ENCODE data around the gene PTTG1IP.

Gene PTTG1IP

GRCh38 chr21:44891631-44892031 lies 18.1 kb upstream of the PTTG1IP start:
- intact Hi-C loops (cut with DNase I; ENCODE audit: low total_unique reads) = loop anchor here (2.0 kb wide), 1 partner anchor 41 kb away; no protein-coding TSS in a partner anchor
- H3K27me3 ChIP-seq = peaks cover 0 to 18% of the 10 kb centered on the region in 2 donors
- DNase-seq = no peak

GRCh38 chr21:44890961-44891541 lies 17.6 kb upstream of the PTTG1IP start:
- H3K36me3 ChIP-seq = no peaks in the 10 kb centered on the region
- intact Hi-C loops (cut with DNase I; ENCODE audit: low total_unique reads) = no loop called here
- no peak for DNase-seq
- H3K27me3 ChIP-seq = peaks cover 0 to 23% of the 10 kb centered on the region in 2 donors
- no peaks in the 10 kb centered on the region for H3K9me3 ChIP-seq
- no peak overlapping the region for H3K4me3 ChIP-seq
- H3K27ac ChIP-seq = no peak overlapping the region
- TF ChIP-seq CTCF (IDR thresholded peaks at IDR 0.05) = no peak
- H3K4me1 ChIP-seq = peaks cover 0 to 8% (median 0%) of the 10 kb centered on the region in 4 donors

More at GRCh38 chr21:44891631-44892031, 18.1 kb upstream of the PTTG1IP start:
- no peak overlapping the region for H3K4me3 ChIP-seq
- H3K4me1 ChIP-seq = peaks cover 0 to 8% (median 0%) of the 10 kb centered on the region in 4 donors
- H3K36me3 ChIP-seq = no peaks in the 10 kb centered on the region
- H3K27ac ChIP-seq = no peak overlapping the region
- no peaks in the 10 kb centered on the region for H3K9me3 ChIP-seq
- no peak for TF ChIP-seq CTCF (IDR thresholded peaks at IDR 0.05)

GRCh38 chr21:44890338-44890931 lies 16.9 kb upstream of the PTTG1IP start:
- DNase-seq = no peak
- Histone ChIP-seq H3K27me3 (peaks cover 0 to 29% of the 10 kb centered on the region in 2 donors), H3K9me3 (no peaks in the 10 kb centered on the region), H3K4me3 (no peak overlapping the region), H3K4me1 (peaks cover 0 to 8% (median 0%) of the 10 kb centered on the region in 4 donors), H3K27ac (no peak overlapping the region), H3K36me3 (no peaks in the 10 kb centered on the region)
- TF ChIP-seq CTCF (IDR thresholded peaks at IDR 0.05) = no peak
- intact Hi-C loops (cut with DNase I; ENCODE audit: low total_unique reads) = no loop called here

- intact Hi-C loops (cut with DNase I; ENCODE audit: low total_unique reads) = no loop called here
- Histone ChIP-seq H3K4me1 (peaks cover 0 to 8% (median 0%) of the 10 kb centered on the region in 4 donors), H3K4me3 (no peak overlapping the region), H3K9me3 (no peaks in the 10 kb centered on the region), H3K27me3 (peaks cover 0 to 29% of the 10 kb centered on the region in 2 donors), H3K27ac (no peak overlapping the region), H3K36me3 (no peaks in the 10 kb centered on the region)
- no peak for DNase-seq
- TF ChIP-seq CTCF (IDR thresholded peaks at IDR 0.05) = no peak
These were observed 16.3 kb upstream of the PTTG1IP start for GRCh38 chr21:44889625-44890337.

GRCh38 chr21:44888581-44889550 lies 15.4 kb upstream of the PTTG1IP start:
- Histone ChIP-seq H3K4me3 (no peak overlapping the region), H3K4me1 (peaks cover 0 to 8% (median 0%) of the 10 kb centered on the region in 4 donors), H3K27me3 (peaks cover 0 to 29% of the 10 kb centered on the region in 2 donors), H3K36me3 (no peaks in the 10 kb centered on the region), H3K27ac (no peak overlapping the region), H3K9me3 (no peaks in the 10 kb centered on the region)
- intact Hi-C loops (cut with DNase I; ENCODE audit: low total_unique reads) = no loop called here
- no peak for TF ChIP-seq CTCF (IDR thresholded peaks at IDR 0.05)
- no peak for DNase-seq

Data from tibial artery (tissue), 4 donors.